Chondrocyte (in vitro differentiated cells): ENCODE results near the gene HSPB3. TPM values are rescaled to one million over a fixed set of nuclear protein-coding genes. Genes with fewer than 3 reads are reported as not detected.
A peak's percentile ranks its signal among the peaks of the same experiment; 100 is the strongest.

ENCODE experiments used
- DNase-seq: peaks from one replicate; pipeline ENCODE4 v3.0.0; 2021; ENCODE audit warnings: mixed read lengths, low spot score
- H3K27ac Mint-ChIP-seq: one replicate; pipeline ENCODE4 v1.8.0; 2021; ENCODE audit warnings: mild to moderate bottlenecking, moderate library complexity, mixed read lengths; ENCODE audit not compliant: unreplicated experiment
- H3K27me3 Mint-ChIP-seq: 2 replicates; pipeline ENCODE4 v1.8.0; 2021; ENCODE audit warnings: low read depth, mixed read lengths
- H3K36me3 Mint-ChIP-seq: 2 replicates; pipeline ENCODE4 v1.8.0; 2021; ENCODE audit warnings: low read depth, mixed read lengths
- H3K4me1 Mint-ChIP-seq: 2 replicates; pipeline ENCODE4 v1.8.0; 2021; ENCODE audit warnings: low read depth, mild to moderate bottlenecking, mixed read lengths
- H3K4me3 Mint-ChIP-seq: one replicate; pipeline ENCODE4 v1.8.0; 2021; ENCODE audit warnings: mild to moderate bottlenecking, moderate library complexity, mixed read lengths; ENCODE audit not compliant: unreplicated experiment
- H3K9me3 Mint-ChIP-seq: 2 replicates; pipeline ENCODE4 v1.8.0; 2021; ENCODE audit warnings: low read depth, mixed read lengths
- CTCF ChIP-seq: fragments of 200-600 bp; sonication (generic); IDR thresholded peaks from 2 replicates; pipeline ENCODE4 v1.5.0; 2021; ENCODE audit warnings: antibody characterized with exemption, mild to moderate bottlenecking, moderate library complexity
- total RNA-seq: library from RNA; stranded (reverse); gene quantifications from 3 replicates; pipeline ENCODE4 v1.2.1, GENCODE V29; 2021

The HSPB3 gene
- total RNA-seq, 1 donor from 2014 or later = 0.37 TPM

GRCh38 chr5:54457094-54457862, 1.8 kb downstream of the HSPB3 start:
- H3K27ac Mint-ChIP-seq = peak overlapping the region; percentile 80
- no peak for DNase-seq
- H3K4me1 Mint-ChIP-seq = peaks cover 57% of the 10 kb centered on the region
- H3K4me3 Mint-ChIP-seq = peak overlapping the region; percentile 34
- no peak for TF ChIP-seq CTCF
- no peaks in the 10 kb centered on the region for H3K27me3 Mint-ChIP-seq
- peaks cover 5% of the 10 kb centered on the region for H3K9me3 Mint-ChIP-seq
- no peaks in the 10 kb centered on the region for H3K36me3 Mint-ChIP-seq

- H3K27me3 Mint-ChIP-seq = no peaks in the 10 kb centered on the region
- H3K27ac Mint-ChIP-seq = no peak overlapping the region
- no peak for TF ChIP-seq CTCF
- H3K36me3 Mint-ChIP-seq = no peaks in the 10 kb centered on the region
- H3K9me3 Mint-ChIP-seq = peaks cover 5% of the 10 kb centered on the region
- H3K4me3 Mint-ChIP-seq = no peak overlapping the region
- peaks cover 53% of the 10 kb centered on the region for H3K4me1 Mint-ChIP-seq
- no peak for DNase-seq
Observed at GRCh38 chr5:54458221-54458620, 2.7 kb downstream of the HSPB3 start.

GRCh38 chr5:54460181-54460919, 4.9 kb downstream of the HSPB3 start:
- peaks cover 5% of the 10 kb centered on the region for H3K9me3 Mint-ChIP-seq
- H3K4me3 Mint-ChIP-seq = no peak overlapping the region
- peak overlapping the region; percentile 56 for H3K27ac Mint-ChIP-seq
- peaks cover 46% of the 10 kb centered on the region for H3K4me1 Mint-ChIP-seq
- H3K27me3 Mint-ChIP-seq = no peaks in the 10 kb centered on the region
- no peak for TF ChIP-seq CTCF
- DNase-seq = no peak
- H3K36me3 Mint-ChIP-seq = no peaks in the 10 kb centered on the region

GRCh38 chr5:54462281-54462680, 6.8 kb downstream of the HSPB3 start:
- H3K9me3 Mint-ChIP-seq = peaks cover 11% of the 10 kb centered on the region
- DNase-seq = no peak
- H3K27me3 Mint-ChIP-seq = no peaks in the 10 kb centered on the region
- peaks cover 3% of the 10 kb centered on the region for H3K36me3 Mint-ChIP-seq
- no peak overlapping the region for H3K4me3 Mint-ChIP-seq
- H3K4me1 Mint-ChIP-seq = peaks cover 28% of the 10 kb centered on the region
- TF ChIP-seq CTCF = no peak
- no peak overlapping the region for H3K27ac Mint-ChIP-seq

GRCh38 chr5:54463713-54464112, 8.2 kb downstream of the HSPB3 start:
- Mint-ChIP-seq H3K9me3 (peaks cover 11% of the 10 kb centered on the region), H3K27me3 (no peaks in the 10 kb centered on the region), H3K4me1 (peaks cover 16% of the 10 kb centered on the region), H3K4me3 (no peak overlapping the region), H3K27ac (no peak overlapping the region), H3K36me3 (peaks cover 3% of the 10 kb centered on the region)
- no peak for TF ChIP-seq CTCF
- no peak for DNase-seq
